CD4-positive, CD25-positive, alpha-beta regulatory T cell (primary cell): ENCODE results near the gene LOXHD1. TPM values are rescaled to one million over a fixed set of nuclear protein-coding genes. Genes with fewer than 3 reads are reported as not detected.

Experiments
- ATAC-seq, 2 donors: fragments of 150-1000 bp; cut with Tn5 transposase; one replicate each; pipeline ENCODE4 v1.10.0; 2021; ENCODE audit warnings: low read depth in 2 of 2, moderate number of reproducible peaks in 2 of 2, moderate library complexity in 1 of 2
- DNase-seq, 3 donors: peaks; one replicate each; pipeline versions ENCODE4 v3.0.0 to v3.0.0-alpha.2; 2012 to 2022; ENCODE audit warnings: mixed read lengths in 1 of 3
- H3K27ac ChIP-seq: one replicate; pipeline ENCODE4 v1.7.0; 2013; ENCODE audit warnings: mild to moderate bottlenecking, low read length; ENCODE audit not compliant: insufficient read depth, poor library complexity, severe bottlenecking
- H3K27me3 ChIP-seq: one replicate; pipeline ENCODE4 v1.7.0; 2013; ENCODE audit warnings: low read length; ENCODE audit not compliant: control insufficient read depth, insufficient read depth
- H3K36me3 ChIP-seq: one replicate; pipeline ENCODE4 v1.7.0; 2013; ENCODE audit warnings: mild to moderate bottlenecking, low read length, moderate library complexity; ENCODE audit not compliant: control insufficient read depth, insufficient read depth
- H3K4me1 ChIP-seq: 2 replicates; pipeline ENCODE4 v1.7.0; 2013; ENCODE audit warnings: mild to moderate bottlenecking, low read length; ENCODE audit not compliant: insufficient read depth, control insufficient read depth, poor library complexity, severe bottlenecking
- H3K4me3 ChIP-seq: one replicate; pipeline ENCODE4 v1.7.0; 2013; ENCODE audit warnings: low read depth, mild to moderate bottlenecking, low read length, moderate library complexity
- H3K9me3 ChIP-seq, 2 experiments: 1 replicate in 1 of 2; 2 replicates in 1 of 2; pipeline ENCODE4 v1.7.0; 2013; ENCODE audit warnings: low read length in 2 of 2, mild to moderate bottlenecking in 1 of 2, moderate library complexity in 1 of 2; ENCODE audit not compliant: control insufficient read depth in 2 of 2
- H3K27ac Mint-ChIP-seq, 3 donors: one replicate each; pipeline ENCODE4 v1.8.0; 2020 to 2022; ENCODE audit warnings: mild to moderate bottlenecking in 3 of 3, mixed read lengths in 3 of 3, moderate library complexity in 2 of 3
- H3K27me3 Mint-ChIP-seq: one replicate; pipeline ENCODE4 v1.8.0; 2022; ENCODE audit warnings: mild to moderate bottlenecking, mixed read lengths
- H3K36me3 Mint-ChIP-seq: one replicate; pipeline ENCODE4 v1.8.0; 2020; ENCODE audit warnings: mixed read lengths
- H3K4me1 Mint-ChIP-seq, 4 donors: one replicate each; pipeline ENCODE4 v1.8.0; 2020 to 2022; ENCODE audit warnings: mixed read lengths in 4 of 4, mild to moderate bottlenecking in 1 of 4
- H3K4me3 Mint-ChIP-seq, 4 donors: one replicate each; pipeline ENCODE4 v1.8.0; 2020 to 2022; ENCODE audit warnings: mild to moderate bottlenecking in 4 of 4, mixed read lengths in 4 of 4, moderate library complexity in 3 of 4
- H3K9me3 Mint-ChIP-seq, 7 donors: one replicate each; pipeline ENCODE4 v1.8.0; 2020 to 2022; ENCODE audit warnings: mixed read lengths in 7 of 7, mild to moderate bottlenecking in 3 of 7, moderate library complexity in 2 of 7
- polyA plus RNA-seq, 4 donors: library from polyadenylated mRNA; unstranded; fragments of 300-500 nt; fragmentation: Illumina TruSeq; gene quantifications; one replicate each; pipeline ENCODE4 v1.2.3, GENCODE V29; 2021
- total RNA-seq: library from RNA; stranded (reverse); gene quantifications from one replicate; pipeline ENCODE4 v1.2.3, GENCODE V29; 2022

The LOXHD1 gene
- total and polyA plus RNA-seq, 5 donors from 2014 or later: not detected

GRCh38 chr18:46434629-46435028 lies 222.4 kb downstream of the LOXHD1 start:
- Mint-ChIP-seq H3K4me1 (peaks cover 0 to 3% (median 0%) of the 10 kb centered on the region in 4 donors), H3K27ac (no peak overlapping the region), H3K36me3 (no peaks in the 10 kb centered on the region), H3K27me3 (peaks cover 10% of the 10 kb centered on the region), H3K4me3 (no peak overlapping the region), H3K9me3 (peaks cover 0 to 4% (median 0%) of the 10 kb centered on the region in 7 donors)
- H3K4me1 ChIP-seq: no peaks in the 10 kb centered on the region
- H3K27ac ChIP-seq: no peak overlapping the region
- peaks cover 2% of the 10 kb centered on the region for H3K27me3 ChIP-seq
- DNase-seq: no peak
- H3K4me3 ChIP-seq: no peak overlapping the region
- H3K9me3 ChIP-seq: no peaks in the 10 kb centered on the region
- no peak for ATAC-seq
- H3K36me3 ChIP-seq: no peaks in the 10 kb centered on the region

GRCh38 chr18:46433121-46433826 lies 223.7 kb downstream of the LOXHD1 start:
- DNase-seq: no peak

DNA sequence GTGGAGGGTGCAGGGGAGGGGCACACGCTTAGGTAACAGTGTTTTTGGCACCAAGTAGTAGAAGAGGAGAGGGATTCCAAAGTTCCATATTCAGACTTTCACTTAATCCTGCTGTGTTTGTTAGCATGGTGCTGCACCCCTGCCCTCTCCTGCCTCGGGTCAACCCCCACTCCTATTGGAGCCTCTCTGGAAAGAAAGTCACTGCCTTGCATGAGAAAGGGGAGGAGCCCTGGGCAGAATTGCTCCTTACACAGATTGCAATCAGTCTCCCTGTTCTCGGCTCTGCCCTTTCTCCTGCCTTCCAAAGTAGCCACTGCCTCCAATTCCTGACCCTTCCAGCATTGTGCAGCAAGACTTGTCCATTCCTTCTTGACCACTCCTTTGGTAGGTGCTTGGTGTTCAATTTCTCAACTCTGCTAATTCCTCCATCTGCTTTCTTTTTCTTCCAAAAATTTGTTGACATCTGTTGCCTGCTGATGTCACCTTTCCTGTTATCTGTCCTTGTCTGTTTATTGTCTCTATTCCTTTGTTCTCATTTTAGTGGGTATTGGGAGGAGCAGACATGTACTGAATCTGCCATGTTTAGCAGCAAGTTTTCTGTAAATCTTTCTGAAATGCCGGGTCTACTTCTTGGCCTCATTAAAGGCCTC lies 225.4 kb downstream of the LOXHD1 start:
- no peak overlapping the region for H3K27ac Mint-ChIP-seq
- ATAC-seq (no peak), DNase-seq (no peak)
- H3K9me3 Mint-ChIP-seq: peaks cover 0 to 2% (median 0%) of the 10 kb centered on the region in 7 donors
- peaks cover 0 to 3% (median 0%) of the 10 kb centered on the region in 4 donors for H3K4me1 Mint-ChIP-seq
- no peaks in the 10 kb centered on the region for H3K36me3 Mint-ChIP-seq
- Histone ChIP-seq H3K4me1 (no peaks in the 10 kb centered on the region), H3K27ac (no peak overlapping the region), H3K4me3 (no peak overlapping the region), H3K9me3 (no peaks in the 10 kb centered on the region), H3K36me3 (no peaks in the 10 kb centered on the region), H3K27me3 (peaks cover 2% of the 10 kb centered on the region)
- peaks cover 10% of the 10 kb centered on the region for H3K27me3 Mint-ChIP-seq
- H3K4me3 Mint-ChIP-seq: no peak overlapping the region

More at GRCh38 chr18:46433121-46433826, 223.7 kb downstream of the LOXHD1 start:
- H3K4me1 ChIP-seq: no peaks in the 10 kb centered on the region
- no peak overlapping the region for H3K4me3 ChIP-seq
- H3K36me3 ChIP-seq: no peaks in the 10 kb centered on the region
- Mint-ChIP-seq H3K4me3 (no peak overlapping the region), H3K4me1 (peaks cover 0 to 3% (median 0%) of the 10 kb centered on the region in 4 donors), H3K36me3 (no peaks in the 10 kb centered on the region), H3K27me3 (peaks cover 14% of the 10 kb centered on the region), H3K27ac (no peak overlapping the region), H3K9me3 (peaks cover 0 to 4% (median 0%) of the 10 kb centered on the region in 7 donors)
- H3K27ac ChIP-seq: no peak overlapping the region
- H3K9me3 ChIP-seq: no peaks in the 10 kb centered on the region
- no peak for ATAC-seq
- peaks cover 2% of the 10 kb centered on the region for H3K27me3 ChIP-seq

DNA sequence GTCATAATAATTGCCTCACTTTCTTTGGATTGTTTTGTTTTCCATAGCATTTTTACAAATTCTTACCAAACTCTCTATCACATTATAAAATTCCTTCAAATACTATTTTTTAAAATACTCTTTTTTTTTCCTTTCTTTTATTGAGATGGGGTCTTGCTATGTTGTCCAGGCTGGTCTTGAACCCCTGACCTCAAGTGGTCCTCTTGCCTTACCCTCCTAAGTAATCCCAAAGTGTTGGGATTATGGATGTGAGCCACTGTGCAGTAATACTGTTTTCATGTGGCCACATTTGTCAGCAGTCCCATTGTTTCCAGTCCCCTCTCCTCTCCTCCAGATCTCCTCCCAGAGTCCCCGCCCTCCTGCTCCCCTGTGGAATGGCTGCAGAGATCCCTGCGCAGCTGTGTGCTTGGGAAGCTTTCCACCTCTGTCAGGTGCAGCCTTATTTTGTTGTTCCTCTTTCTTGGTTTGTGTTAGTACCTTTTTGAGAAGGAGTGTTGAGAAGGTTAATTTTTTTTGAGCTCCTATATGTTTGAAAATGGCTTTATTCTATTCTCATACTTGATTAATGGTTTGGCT lies 227.3 kb downstream of the LOXHD1 start:
- Histone ChIP-seq H3K27me3 (peaks cover 2% of the 10 kb centered on the region), H3K36me3 (no peaks in the 10 kb centered on the region), H3K9me3 (no peaks in the 10 kb centered on the region), H3K4me1 (no peaks in the 10 kb centered on the region), H3K27ac (no peak overlapping the region), H3K4me3 (no peak overlapping the region)
- H3K27ac Mint-ChIP-seq: no peak overlapping the region
- DNase-seq (no peak), ATAC-seq (no peak)
- H3K9me3 Mint-ChIP-seq: no peaks in the 10 kb centered on the region
- H3K36me3 Mint-ChIP-seq: no peaks in the 10 kb centered on the region
- peaks cover 12% of the 10 kb centered on the region for H3K27me3 Mint-ChIP-seq
- H3K4me3 Mint-ChIP-seq: no peak overlapping the region
- peaks cover 0 to 3% (median 0%) of the 10 kb centered on the region in 4 donors for H3K4me1 Mint-ChIP-seq

GRCh38 chr18:46429130-46429529 lies 227.9 kb downstream of the LOXHD1 start:
- H3K4me1 Mint-ChIP-seq: no peaks in the 10 kb centered on the region
- no peaks in the 10 kb centered on the region for H3K36me3 Mint-ChIP-seq
- DNase-seq (no peak), ATAC-seq (no peak)
- H3K27me3 Mint-ChIP-seq: peaks cover 12% of the 10 kb centered on the region
- Histone ChIP-seq H3K36me3 (no peaks in the 10 kb centered on the region), H3K27ac (no peak overlapping the region), H3K4me1 (no peaks in the 10 kb centered on the region), H3K9me3 (no peaks in the 10 kb centered on the region), H3K4me3 (no peak overlapping the region), H3K27me3 (no peaks in the 10 kb centered on the region)
- no peaks in the 10 kb centered on the region for H3K9me3 Mint-ChIP-seq
- no peak overlapping the region for H3K27ac Mint-ChIP-seq
- H3K4me3 Mint-ChIP-seq: no peak overlapping the region

DNA sequence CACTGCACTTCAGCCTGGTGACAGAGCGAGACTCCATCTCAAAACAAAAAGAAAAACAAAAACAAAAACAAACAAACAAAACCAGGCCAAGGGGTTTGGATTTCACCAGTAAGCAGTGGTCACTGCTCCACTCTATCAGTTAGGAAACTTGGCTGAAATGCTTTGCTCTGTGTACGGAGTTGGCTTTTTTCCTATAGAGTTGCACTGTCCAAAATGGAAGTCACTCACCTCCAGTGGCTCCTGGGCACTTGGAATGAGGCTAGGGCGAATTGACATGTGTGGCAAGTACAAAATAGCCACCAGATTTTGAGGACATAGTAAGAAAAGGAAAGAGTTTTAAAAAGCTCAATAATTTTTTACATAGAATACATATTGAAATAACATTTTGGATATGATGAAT lies 228.7 kb downstream of the LOXHD1 start:
- Mint-ChIP-seq H3K27me3 (peaks cover 12% of the 10 kb centered on the region), H3K36me3 (no peaks in the 10 kb centered on the region), H3K4me1 (no peaks in the 10 kb centered on the region), H3K27ac (no peak overlapping the region), H3K4me3 (no peak overlapping the region), H3K9me3 (no peaks in the 10 kb centered on the region)
- H3K27me3 ChIP-seq: no peaks in the 10 kb centered on the region
- no peak overlapping the region for H3K4me3 ChIP-seq
- DNase-seq: no peak
- no peaks in the 10 kb centered on the region for H3K9me3 ChIP-seq
- no peaks in the 10 kb centered on the region for H3K4me1 ChIP-seq
- H3K27ac ChIP-seq: no peak overlapping the region
- no peaks in the 10 kb centered on the region for H3K36me3 ChIP-seq
- no peak for ATAC-seq

DNA sequence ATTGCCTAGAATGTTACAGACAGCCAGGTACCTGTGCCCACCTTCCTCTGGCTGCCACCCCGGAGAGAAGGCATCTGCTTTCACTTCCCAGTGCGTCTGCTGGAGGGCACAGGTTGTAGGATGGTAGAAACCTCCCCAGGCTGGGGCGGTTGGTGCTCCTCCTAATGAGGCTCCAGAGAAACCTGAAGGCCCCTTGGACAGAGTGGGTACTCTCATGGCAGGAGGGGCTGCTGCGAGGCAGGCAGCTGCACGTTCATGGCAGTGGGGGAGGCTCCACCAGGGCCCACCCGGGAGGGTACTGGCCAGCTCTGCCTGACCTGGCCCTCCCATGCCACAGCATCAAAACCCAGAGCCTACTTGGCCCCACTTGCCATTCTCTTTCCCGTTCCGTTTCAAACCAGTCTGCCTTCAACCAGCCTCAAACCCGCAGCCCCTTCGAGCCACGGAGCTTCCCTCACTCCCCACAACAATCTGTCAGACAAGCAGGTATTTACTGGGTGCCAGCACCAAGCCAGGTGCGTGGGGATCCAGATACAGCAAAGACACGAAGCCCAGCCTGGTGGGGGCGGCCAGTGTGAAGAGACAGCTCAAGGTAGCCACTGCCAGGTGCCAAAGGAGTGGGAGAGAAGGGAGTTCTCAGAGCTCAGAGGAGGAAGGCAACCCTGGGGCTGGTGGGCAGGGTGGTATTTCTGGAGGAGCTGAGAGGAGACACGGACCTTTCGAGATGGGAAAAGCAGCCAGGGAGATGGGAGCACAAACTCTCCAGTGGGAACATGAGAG lies 229.6 kb downstream of the LOXHD1 start:
- Mint-ChIP-seq H3K4me3 (no peak overlapping the region), H3K27me3 (peaks cover 12% of the 10 kb centered on the region), H3K4me1 (peaks cover 0 to 2% (median 0%) of the 10 kb centered on the region in 4 donors), H3K27ac (no peak overlapping the region), H3K36me3 (no peaks in the 10 kb centered on the region), H3K9me3 (no peaks in the 10 kb centered on the region)
- Histone ChIP-seq H3K4me3 (no peak overlapping the region), H3K4me1 (no peaks in the 10 kb centered on the region), H3K27ac (no peak overlapping the region), H3K36me3 (no peaks in the 10 kb centered on the region), H3K27me3 (no peaks in the 10 kb centered on the region), H3K9me3 (no peaks in the 10 kb centered on the region)
- no peak for DNase-seq
- ATAC-seq: no peak
